ENCODE data around the gene CCDC33.
A peak's percentile ranks its signal among the peaks of the same experiment; 100 is the strongest.

CCDC33 gene

DNA sequence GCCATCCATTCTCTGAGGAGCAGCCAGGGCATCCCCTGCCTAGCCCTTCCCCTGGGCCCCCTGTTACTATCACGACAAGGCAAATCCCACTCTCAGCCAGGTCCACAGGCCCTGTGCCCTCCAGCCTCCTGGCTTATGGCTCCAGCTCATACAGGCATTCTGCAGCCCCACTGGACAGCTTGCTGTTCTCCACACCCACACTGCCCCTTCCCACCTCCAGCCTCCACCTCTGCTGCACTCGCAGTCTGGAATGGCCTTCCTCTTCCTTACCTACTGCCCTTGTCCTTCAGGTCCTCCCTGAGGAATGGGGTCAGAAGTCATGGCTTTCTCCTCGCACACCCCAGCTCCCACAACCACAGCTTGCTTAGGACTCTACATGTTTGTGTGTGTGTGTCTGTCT, 40.4 kb downstream of the CCDC33 start:
- H3K4me3 ChIP-seq (ENCODE audit: low read length), result no peak overlapping the region
- H3K27me3 ChIP-seq (ENCODE audit: insufficient read depth, low read length), result no peaks in the 10 kb centered on the region
- H3K27ac ChIP-seq (ENCODE audit: low read length), result no peak overlapping the region
- H3K9me3 ChIP-seq (ENCODE audit: insufficient read depth, low read depth, low read length), result no peaks in the 10 kb centered on the region
- H3K36me3 ChIP-seq (ENCODE audit: insufficient read depth, low read depth, low read length), result no peaks in the 10 kb centered on the region
- H3K9ac ChIP-seq (ENCODE audit: low read depth, low read length), result no peak overlapping the region
- no peaks in the 10 kb centered on the region for H3K4me1 ChIP-seq (ENCODE audit: insufficient read depth, low read length)

DNA sequence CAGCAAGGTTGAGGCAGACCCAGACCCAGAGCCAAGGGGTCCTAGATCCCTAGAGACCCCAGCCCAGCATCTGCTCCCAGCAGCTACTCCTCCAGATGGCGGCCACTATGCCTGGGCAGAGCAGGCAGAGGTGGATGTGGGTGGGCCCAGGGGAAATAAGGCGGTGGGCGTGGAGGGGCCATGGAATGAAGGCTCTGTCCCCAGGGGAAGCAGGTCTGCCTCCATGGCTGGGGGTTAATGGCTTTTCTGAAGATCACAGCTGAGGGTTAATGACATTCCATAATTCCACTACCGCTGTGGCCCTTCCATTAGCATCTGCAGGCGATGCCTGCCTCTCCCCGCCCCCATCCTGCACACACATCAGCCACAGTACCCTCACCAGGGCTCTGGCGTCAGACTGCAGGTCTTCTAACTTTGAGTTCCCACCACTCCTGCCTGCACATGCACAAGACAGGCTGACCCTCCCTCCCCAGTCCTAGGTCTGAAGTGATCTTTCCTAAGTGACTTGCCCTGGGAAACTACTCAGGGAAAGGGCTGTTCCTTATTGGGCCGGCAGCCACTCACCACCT, 41.2 kb downstream of the CCDC33 start:
- no peak overlapping the region for H3K4me3 ChIP-seq (ENCODE audit: low read length)

DNA sequence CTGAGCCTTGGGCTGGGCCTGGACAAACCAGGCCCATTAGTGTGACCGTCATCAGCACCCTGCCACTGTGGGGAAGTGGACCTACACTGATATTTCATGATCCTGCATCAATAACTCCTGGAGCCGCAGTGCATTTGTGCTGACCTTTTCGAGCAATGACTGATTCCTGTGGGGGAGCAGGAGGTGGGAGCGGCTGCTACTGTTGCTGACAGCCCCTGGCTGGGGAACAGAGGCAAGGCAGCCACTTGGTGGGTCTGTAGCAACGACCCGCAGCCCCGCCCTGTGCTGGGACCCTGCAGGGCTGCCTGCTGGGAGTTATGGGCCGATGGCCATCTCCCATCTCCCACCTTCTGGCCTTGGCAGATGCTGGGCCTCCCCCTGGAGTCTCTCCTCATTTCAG, 42.1 kb downstream of the CCDC33 start:
- Histone ChIP-seq H3K27me3 (ENCODE audit: insufficient read depth, low read length) (no peaks in the 10 kb centered on the region), H3K9me3 (ENCODE audit: insufficient read depth, low read depth, low read length) (no peaks in the 10 kb centered on the region), H3K36me3 (ENCODE audit: insufficient read depth, low read depth, low read length) (no peaks in the 10 kb centered on the region), H3K4me1 (ENCODE audit: insufficient read depth, low read length) (no peaks in the 10 kb centered on the region), H3K9ac (ENCODE audit: low read depth, low read length) (no peak overlapping the region), H3K4me3 (ENCODE audit: low read length) (no peak overlapping the region), H3K27ac (ENCODE audit: low read length) (no peak overlapping the region)

More for the DNA sequence above, 41.2 kb downstream of the CCDC33 start:
- Histone ChIP-seq H3K9me3 (ENCODE audit: insufficient read depth, low read depth, low read length) (no peaks in the 10 kb centered on the region), H3K9ac (ENCODE audit: low read depth, low read length) (no peak overlapping the region), H3K27ac (ENCODE audit: low read length) (no peak overlapping the region), H3K36me3 (ENCODE audit: insufficient read depth, low read depth, low read length) (no peaks in the 10 kb centered on the region), H3K27me3 (ENCODE audit: insufficient read depth, low read length) (no peaks in the 10 kb centered on the region), H3K4me1 (ENCODE audit: insufficient read depth, low read length) (no peaks in the 10 kb centered on the region)

DNA sequence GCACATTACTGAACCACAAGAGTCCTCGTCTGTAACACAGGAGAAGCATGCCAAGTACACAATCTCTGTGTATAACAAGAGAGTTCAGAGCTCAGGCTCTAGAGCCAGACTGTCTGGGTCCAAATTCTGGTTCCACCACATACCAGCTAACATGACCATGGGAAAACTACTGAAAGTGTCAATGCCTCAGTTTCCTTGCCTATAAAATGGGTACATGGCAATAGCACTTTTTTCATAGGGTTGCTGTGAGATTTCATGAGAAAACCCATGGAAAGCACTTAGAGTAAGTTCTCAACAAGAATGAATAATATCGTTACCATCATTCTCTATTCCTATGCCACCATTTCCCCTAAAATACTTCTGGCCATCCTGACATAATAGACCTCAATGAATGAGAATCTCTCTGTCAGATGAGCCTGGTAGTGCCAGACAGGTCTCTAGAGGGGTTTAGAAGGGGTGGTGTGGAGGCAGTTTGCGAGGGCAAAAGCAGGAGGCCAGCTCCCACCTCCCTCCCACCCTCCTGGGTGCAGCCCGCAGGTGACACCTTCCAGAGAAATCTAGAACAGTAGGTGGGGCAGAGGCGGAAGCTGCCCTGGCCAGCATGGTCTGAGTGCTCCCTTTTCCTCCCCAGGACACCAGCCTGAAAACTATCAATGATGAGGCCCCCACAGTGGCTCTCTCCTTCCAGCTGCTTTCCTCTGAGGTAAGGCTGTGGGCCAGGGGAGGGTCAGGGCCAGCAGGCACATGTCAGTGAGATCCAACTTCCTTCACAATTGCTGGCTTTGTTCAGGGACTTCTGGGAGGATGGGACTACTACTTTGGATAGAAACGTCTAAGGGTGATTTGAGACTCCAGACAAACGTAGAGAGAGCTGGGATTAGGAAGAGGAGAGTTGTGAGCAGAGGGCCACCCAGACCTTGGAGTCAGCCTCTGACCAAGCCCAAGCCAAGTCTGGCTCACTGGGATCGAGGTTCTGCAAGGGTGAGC, 45.3 kb downstream of the CCDC33 start:
- peaks cover 4% of the 10 kb centered on the region; the same call in 1 of the 2 replicates for H3K27me3 ChIP-seq (ENCODE audit: insufficient read depth, low read length)

DNA sequence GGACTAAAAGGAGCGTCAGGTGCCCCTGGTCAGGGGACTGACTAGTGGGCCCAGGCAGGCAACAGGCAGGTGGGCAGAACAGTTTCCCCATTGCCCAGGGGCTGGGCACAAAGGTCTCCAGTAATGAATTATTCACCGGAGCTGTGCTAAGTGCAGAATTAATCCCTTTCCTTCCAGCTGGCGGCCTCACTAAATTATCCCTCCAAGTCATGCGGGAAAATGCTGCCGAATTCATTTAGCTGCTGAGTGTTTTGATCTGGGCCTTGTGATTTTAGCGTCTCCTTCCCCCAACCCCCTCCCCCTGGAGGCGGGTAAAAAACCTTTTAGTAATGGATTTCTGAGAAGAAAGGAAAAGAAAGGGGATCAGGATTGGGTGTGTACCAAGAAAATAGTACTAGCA, 47.2 kb downstream of the CCDC33 start:
- Histone ChIP-seq H3K27me3 (ENCODE audit: insufficient read depth, low read length) (peaks cover 9% of the 10 kb centered on the region; the same call in 1 of the 2 replicates), H3K4me3 (ENCODE audit: low read length) (no peak overlapping the region), H3K36me3 (ENCODE audit: insufficient read depth, low read depth, low read length) (no peaks in the 10 kb centered on the region), H3K9me3 (ENCODE audit: insufficient read depth, low read depth, low read length) (no peaks in the 10 kb centered on the region), H3K9ac (ENCODE audit: low read depth, low read length) (no peak overlapping the region), H3K4me1 (ENCODE audit: insufficient read depth, low read length) (no peaks in the 10 kb centered on the region), H3K27ac (ENCODE audit: low read length) (no peak overlapping the region)

More for the DNA sequence above, 45.3 kb downstream of the CCDC33 start:
- Histone ChIP-seq H3K27ac (ENCODE audit: low read length) (no peak overlapping the region), H3K4me3 (ENCODE audit: low read length) (no peak overlapping the region), H3K4me1 (ENCODE audit: insufficient read depth, low read length) (no peaks in the 10 kb centered on the region), H3K36me3 (ENCODE audit: insufficient read depth, low read depth, low read length) (no peaks in the 10 kb centered on the region), H3K9me3 (ENCODE audit: insufficient read depth, low read depth, low read length) (no peaks in the 10 kb centered on the region), H3K9ac (ENCODE audit: low read depth, low read length) (no peak overlapping the region)

DNA sequence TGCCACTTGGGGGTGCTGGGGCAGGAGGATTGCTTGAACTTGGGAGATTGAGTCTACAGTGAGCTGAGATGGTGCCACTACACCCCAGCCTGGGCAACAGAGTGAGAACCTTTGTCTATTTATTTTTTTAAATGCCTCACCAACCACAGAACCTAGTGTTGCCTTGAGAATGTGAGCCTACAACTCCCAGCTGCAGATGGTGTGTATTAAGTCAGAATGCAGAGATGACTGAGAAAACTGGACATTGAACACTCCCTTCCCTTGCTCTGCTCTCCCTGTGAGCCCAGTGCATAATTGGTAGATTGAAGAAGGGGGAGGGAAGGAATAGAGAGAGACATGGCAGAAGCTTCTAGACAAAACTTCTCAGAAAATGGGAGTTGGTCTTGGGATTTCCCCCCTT, 53.5 kb downstream of the CCDC33 start:
- H3K27ac ChIP-seq (ENCODE audit: low read length), result no peak overlapping the region
- H3K9me3 ChIP-seq (ENCODE audit: insufficient read depth, low read depth, low read length), result no peaks in the 10 kb centered on the region
- no peak overlapping the region for H3K4me3 ChIP-seq (ENCODE audit: low read length)
- H3K27me3 ChIP-seq (ENCODE audit: insufficient read depth, low read length), result peaks cover 35% of the 10 kb centered on the region
- peaks cover 7% of the 10 kb centered on the region; the same call in 1 of the 2 replicates for H3K4me1 ChIP-seq (ENCODE audit: insufficient read depth, low read length)
- H3K9ac ChIP-seq (ENCODE audit: low read depth, low read length), result no peak overlapping the region
- H3K36me3 ChIP-seq (ENCODE audit: insufficient read depth, low read depth, low read length), result no peaks in the 10 kb centered on the region

DNA sequence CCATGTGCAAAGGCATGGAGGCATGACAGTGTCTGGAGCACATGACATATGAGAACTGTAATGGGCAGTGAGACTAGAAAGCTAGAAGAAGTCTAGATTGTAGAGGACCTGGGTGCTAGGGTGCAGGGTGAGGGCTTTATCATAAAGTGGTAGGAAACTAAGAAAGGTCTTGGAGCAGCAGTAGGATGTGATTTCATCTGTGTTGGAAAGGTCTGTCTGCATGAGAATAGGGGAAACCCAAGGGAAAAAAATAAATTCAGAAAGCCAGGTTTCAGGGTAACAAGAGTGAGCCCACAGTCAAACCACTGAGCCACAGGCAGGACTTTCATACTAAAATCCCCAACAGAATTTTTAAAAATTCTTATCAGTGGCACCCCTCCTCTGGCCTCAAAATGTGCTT, 54.5 kb downstream of the CCDC33 start:
- Histone ChIP-seq H3K27me3 (ENCODE audit: insufficient read depth, low read length) (peaks cover 38% of the 10 kb centered on the region), H3K9me3 (ENCODE audit: insufficient read depth, low read depth, low read length) (no peaks in the 10 kb centered on the region), H3K27ac (ENCODE audit: low read length) (no peak overlapping the region), H3K4me3 (ENCODE audit: low read length) (peak overlapping the region; percentile 48; the same call in 1 of the 2 replicates), H3K36me3 (ENCODE audit: insufficient read depth, low read depth, low read length) (no peaks in the 10 kb centered on the region), H3K9ac (ENCODE audit: low read depth, low read length) (no peak overlapping the region), H3K4me1 (ENCODE audit: insufficient read depth, low read length) (peaks cover 7% of the 10 kb centered on the region; the same call in 1 of the 2 replicates)

DNA sequence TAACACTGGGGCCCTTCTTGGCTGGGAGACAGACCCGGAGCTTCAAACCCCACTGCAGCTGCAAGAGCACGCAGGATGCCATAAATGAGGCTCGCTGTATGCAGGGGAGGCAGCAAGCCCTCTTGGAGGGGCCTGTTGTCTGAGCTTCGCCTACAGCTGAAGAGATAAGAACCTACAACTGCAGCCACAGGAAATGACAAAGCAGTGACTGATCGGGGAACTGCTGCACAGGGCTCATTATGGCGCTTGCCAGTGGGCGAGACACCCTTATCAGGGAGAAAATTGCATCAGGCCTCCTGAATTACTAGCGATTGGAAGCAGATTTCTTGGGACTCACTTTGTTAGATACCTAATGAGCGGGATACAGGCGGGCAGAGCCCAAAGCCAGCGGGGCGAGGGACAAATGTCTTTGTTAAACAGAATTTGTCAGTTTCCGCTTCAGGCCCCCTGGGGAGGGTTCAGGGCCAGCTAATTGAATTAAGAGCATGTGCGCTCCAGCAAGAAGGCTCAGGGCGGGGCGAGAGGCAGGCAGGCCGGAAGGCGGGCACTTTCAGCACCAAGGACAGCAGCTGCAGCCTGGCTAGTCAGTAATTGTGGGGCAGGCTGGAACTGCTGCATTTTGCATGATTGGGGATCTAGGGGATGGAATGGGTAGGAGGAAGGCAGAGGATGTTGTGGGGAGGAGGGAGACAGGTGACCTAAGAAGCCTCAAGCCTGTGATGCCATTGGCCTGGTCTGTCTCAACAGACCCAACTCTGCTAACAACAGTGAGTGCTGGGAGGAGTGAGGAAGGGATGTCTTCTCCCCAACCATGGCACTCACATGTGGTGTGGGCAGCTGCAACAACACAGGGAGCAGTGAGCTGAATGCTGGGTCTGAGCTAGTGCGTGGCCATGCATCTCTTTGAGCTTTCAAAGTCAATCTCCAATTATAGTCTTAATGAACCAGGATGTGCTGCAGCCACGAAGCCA, 55.3 kb downstream of the CCDC33 start:
- no peak overlapping the region for H3K9ac ChIP-seq (ENCODE audit: low read depth, low read length)
- H3K4me1 ChIP-seq (ENCODE audit: insufficient read depth, low read length), result peaks cover 7% of the 10 kb centered on the region; the same call in 1 of the 2 replicates
- no peaks in the 10 kb centered on the region for H3K9me3 ChIP-seq (ENCODE audit: insufficient read depth, low read depth, low read length)
- peaks cover 37% of the 10 kb centered on the region for H3K27me3 ChIP-seq (ENCODE audit: insufficient read depth, low read length)
- H3K36me3 ChIP-seq (ENCODE audit: insufficient read depth, low read depth, low read length), result no peaks in the 10 kb centered on the region
- H3K4me3 ChIP-seq (ENCODE audit: low read length), result peak overlapping the region; percentile 48; the same call in 1 of the 2 replicates
- H3K27ac ChIP-seq (ENCODE audit: low read length), result no peak overlapping the region

DNA sequence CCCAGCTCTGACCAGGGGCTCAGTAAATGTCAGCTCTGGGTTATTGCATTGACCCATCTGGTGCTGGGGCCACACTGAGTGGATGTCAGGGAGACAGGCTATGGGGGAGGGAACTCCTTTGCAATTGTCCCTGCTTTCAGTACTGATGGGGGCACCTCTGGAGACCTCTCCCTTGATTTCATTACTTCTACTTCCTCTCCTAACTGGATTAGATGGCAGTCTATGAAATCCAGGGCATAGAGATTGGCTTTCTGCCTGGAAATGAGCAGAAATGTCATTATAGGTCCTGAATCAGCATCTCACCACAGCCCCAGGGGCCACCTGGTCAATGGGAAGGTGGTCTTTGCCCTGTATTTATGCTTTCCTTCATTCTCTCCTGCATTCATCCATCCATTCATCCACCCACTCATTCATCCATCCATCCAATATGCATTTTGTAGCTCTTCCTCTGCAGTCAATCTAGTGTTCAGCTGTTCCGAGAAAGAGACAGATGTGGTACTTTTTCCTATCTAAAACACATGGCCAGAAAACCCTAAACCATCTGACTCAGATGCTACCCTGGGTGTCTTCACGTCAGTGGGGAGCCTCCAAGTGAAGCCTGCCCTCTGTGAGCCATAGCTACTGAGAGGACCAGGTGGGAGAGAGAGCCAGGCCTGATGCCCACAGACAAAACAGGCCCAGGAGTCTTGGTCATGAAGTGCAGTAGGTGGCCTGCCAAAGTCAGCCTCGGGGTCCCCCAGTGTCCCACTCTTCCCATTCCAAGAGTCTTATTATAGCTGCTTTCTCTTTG, 57.1 kb downstream of the CCDC33 start:
- no peaks in the 10 kb centered on the region for H3K36me3 ChIP-seq (ENCODE audit: insufficient read depth, low read depth, low read length)
- H3K27ac ChIP-seq (ENCODE audit: low read length), result no peak overlapping the region
- H3K9me3 ChIP-seq (ENCODE audit: insufficient read depth, low read depth, low read length), result no peaks in the 10 kb centered on the region
- no peak overlapping the region for H3K9ac ChIP-seq (ENCODE audit: low read depth, low read length)
- peaks cover 37% of the 10 kb centered on the region for H3K27me3 ChIP-seq (ENCODE audit: insufficient read depth, low read length)
- peaks cover 7% of the 10 kb centered on the region; the same call in 1 of the 2 replicates for H3K4me1 ChIP-seq (ENCODE audit: insufficient read depth, low read length)
- no peak overlapping the region for H3K4me3 ChIP-seq (ENCODE audit: low read length)

DNA sequence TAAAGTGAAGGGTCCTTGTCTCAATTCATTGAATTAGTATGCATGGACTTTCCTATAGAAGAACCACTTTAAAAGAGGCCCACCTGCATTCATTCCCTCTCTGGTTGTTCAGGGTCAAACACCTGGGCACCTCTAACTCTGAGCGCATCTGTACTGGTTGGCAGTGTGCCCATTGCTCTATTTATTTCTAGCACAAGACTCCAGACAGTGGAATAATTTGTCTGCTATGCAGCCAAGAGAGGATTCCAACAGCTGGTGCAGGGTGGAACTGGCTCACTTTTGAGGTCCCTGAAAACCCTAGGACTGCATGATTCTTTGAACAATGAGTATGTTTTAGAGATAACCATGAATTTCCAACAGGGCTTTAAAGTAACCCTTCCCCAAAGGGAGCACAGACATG, 57.9 kb downstream of the CCDC33 start:
- no peaks in the 10 kb centered on the region for H3K9me3 ChIP-seq (ENCODE audit: insufficient read depth, low read depth, low read length)
- no peak overlapping the region for H3K27ac ChIP-seq (ENCODE audit: low read length)
- peaks cover 7% of the 10 kb centered on the region; the same call in 1 of the 2 replicates for H3K4me1 ChIP-seq (ENCODE audit: insufficient read depth, low read length)
- H3K27me3 ChIP-seq (ENCODE audit: insufficient read depth, low read length), result peaks cover 31% of the 10 kb centered on the region
- no peaks in the 10 kb centered on the region for H3K36me3 ChIP-seq (ENCODE audit: insufficient read depth, low read depth, low read length)
- no peak overlapping the region for H3K4me3 ChIP-seq (ENCODE audit: low read length)
- no peak overlapping the region for H3K9ac ChIP-seq (ENCODE audit: low read depth, low read length)

All from iPS-20b (cell line).